NCI-H748 treated with DMSO at 0.1 percent for 48 hours (cell line): ENCODE data around the gene BLCAP.
"Not testable (repeated sequence)": the region's sequence is repeated elsewhere in the genome, so short reads cannot be mapped to it uniquely, and the experiment has no call there.

Experiments used
- DNase-seq: peaks from one replicate; lab custom pipeline; 2025; lab: John Stamatoyannopoulos, UW

Gene BLCAP, protein sequence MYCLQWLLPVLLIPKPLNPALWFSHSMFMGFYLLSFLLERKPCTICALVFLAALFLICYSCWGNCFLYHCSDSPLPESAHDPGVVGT

DNA sequence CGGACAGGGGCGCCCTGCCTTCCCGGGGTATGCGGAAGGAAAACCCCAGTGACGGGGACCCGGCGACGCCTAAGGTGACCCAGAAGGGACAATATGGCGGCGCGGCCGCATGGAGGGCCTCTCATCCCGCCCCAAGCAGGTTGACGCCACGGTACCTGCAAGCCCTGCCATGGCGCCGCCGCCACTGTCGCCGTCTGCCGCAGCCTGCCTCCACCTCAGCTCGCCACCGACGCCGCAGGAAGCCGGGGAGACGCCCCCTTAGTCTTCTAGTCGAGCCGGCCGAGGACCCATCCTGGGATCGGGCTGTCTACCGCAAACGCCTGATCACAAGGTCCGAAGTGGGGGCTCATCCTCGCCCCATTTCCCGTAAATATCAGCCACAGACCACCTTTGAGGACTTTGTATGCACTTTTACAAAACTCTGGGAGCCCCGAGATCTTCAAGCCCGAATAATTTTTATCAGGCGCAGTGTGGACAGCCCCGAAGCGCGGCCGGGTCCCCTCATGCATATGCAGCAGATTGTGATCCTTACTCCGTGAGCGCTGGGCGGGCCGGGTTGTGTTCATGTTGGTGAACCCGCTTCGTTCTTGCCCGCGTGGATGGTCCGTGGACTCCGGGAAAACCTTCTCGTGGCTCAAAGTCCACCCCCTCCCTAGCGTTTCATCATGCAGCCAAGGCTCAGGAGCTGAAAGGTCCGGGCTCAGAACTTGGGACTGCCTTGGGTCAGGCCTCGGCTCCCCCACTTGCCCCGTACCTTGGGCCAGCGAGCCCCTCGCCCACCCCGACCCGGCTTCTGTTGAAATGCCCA, at the start of gene BLCAP:
TSS of gene BLCAP (minus strand) at position 239 of the 808 bp plus-strand sequence. CDS start 8,702 bp downstream, outside the sequence.
- DNase-seq, result peak; percentile 93

DNA sequence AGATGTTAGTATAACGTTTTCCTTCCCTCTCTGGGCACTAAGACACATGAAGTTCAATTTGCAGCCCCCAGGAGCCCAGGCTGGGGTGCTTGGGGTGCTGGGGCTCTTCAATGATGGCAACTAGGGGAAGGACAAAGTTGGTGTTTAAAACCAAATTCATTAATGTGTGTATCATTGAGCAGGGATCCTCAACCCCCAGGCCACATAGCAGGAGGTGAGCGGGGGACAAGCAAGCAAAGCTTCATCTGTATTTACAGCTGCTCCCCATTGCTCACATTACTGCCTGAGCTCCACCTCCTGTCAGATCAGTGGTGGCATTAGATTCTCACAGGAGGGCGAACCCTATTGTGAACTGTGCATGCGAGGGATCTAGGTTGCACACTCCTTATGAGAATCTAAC, 49.8 kb upstream of the BLCAP start:
- DNase-seq, result not testable (repeated sequence)

DNA sequence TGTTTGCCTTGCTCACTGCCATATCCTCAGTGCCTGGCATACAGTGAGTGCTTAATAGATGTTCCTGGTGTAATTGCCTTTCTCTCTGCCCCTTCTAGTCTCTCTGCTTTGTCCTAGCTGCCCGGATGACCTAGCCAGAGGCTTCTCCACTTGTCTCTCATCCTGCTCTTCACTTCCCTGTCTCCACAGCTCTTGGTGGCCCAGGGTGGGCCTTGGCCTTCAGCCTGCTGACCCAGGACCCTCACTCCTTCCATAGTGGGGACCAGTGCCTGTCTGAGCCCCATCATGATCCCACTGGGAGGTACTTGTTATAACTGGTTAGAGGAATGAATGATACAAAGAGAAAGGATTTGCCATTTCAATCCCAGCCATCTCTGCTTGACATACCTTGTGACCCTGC, 49.2 kb upstream of the BLCAP start:
- DNase-seq, result no peak

DNA sequence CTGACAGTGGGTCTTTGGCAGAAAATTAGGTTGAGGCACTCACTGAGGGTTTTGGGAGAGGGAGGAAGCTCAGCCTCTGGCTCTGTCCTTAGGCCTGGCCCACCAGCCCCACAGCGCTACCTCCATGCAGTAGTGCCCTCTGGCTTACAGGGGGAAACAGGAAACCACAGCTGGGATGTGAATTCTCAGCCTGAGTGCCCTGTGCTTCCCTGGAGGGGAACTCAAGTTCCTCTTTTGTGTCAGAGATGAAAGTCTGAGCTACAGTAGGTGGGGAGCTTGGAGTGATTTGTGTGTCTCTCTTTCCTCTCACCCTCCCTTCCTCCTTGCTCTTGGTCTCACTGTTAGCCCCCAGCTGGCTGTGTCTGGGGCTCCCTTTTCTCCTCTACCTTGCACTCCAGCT, 48.2 kb upstream of the BLCAP start:
- DNase-seq, result no peak

DNA sequence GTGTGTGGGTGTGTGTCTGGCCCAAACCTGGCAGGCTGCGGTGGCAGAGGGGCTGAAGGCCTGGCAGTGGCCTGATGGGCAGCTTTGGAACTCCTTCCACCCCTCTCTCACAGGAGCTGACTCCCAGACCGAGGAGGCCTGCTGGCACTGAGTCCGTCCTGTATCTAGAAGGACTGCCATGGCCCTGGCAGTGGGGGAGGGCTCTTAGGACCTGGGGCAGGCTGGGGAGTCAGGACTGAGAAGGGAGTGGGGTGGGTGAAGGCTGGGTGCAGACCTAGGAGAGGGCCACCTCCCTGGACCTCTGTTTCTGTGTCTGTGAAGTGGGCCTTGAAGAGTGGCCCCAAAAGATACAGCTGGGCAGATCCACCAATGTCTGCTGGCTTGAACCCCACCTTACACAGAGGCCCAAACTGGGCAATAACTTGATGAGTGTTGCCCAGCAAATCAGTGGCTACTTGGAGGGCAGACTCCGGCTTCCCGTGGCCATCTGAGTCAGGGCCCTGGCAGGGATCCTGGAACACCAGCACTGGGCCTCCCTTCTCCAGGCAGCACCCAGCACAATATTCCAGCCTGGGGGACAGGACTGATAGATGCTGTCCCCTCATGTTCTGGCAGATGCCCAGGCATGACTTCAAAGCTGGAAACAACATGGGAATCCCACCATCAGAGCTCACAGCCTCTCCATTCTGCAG, 46.7 kb upstream of the BLCAP start:
- DNase-seq, result no peak

DNA sequence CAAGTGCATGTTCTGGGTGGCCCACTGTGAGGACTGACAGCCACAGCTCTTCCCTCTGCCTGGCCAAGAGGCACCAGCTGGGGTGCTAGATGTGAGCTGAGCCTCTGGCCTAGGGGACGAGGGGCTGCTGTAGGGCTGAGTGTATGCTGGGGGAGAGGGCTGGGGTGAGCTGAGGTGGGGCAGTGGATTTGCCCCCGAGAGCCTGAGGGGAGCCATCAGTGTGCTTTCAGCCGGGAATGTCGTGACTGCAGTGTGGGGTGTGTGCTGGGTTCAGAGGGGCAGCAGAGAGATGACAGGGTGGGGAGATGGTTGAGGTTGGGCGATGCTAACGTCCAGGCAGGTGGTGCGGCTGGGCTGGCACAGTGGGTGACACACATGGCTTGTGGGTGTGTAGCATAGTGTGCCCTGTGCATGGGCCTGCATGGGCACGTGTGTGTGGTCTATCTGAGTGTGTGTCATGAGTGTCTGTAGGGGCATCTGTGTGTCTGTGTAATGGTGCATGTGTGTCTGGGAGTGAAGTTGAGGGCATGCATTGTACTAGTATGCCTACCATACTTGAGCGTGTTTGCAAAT, 46.0 kb upstream of the BLCAP start:
- DNase-seq, result no peak

DNA sequence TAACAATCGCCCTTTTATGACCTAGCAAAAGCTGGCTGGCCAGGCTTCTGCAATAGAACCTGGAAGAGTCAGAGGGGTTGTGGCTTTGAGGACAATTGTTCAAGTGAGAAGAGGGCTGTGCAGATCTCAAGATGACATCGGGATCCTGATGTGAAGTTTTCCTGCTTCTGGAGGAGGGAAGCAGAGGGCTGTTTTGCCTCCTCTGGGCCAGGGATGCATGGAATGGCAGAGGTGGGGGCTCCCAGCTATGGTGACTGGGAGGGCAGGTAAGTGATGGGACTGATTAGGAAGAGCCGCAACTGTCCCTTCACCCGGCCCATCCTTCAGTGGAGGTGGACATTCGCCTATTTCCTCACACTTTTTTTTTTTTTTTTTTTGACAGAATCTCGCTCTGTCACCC, 43.4 kb upstream of the BLCAP start:
- DNase-seq, result no peak

DNA sequence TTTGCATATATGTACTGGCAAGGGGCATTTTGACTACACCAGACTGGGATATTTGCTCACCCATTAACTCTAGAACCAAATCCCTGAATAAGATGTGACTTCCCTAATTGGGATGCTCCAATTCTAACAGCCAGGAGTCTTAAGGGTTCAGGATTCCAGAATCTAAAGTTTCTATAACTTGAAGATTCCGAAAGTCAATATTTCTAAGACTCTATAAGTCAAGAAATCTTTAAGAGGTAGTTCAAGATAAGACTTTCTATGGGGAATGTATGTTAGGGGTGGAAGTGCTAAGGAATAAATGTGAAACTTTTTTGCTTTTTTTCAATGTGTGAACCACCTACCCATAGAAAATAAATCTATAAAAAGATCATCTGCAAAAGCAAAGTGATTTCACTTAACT, 42.7 kb upstream of the BLCAP start:
- no peak for DNase-seq

DNA sequence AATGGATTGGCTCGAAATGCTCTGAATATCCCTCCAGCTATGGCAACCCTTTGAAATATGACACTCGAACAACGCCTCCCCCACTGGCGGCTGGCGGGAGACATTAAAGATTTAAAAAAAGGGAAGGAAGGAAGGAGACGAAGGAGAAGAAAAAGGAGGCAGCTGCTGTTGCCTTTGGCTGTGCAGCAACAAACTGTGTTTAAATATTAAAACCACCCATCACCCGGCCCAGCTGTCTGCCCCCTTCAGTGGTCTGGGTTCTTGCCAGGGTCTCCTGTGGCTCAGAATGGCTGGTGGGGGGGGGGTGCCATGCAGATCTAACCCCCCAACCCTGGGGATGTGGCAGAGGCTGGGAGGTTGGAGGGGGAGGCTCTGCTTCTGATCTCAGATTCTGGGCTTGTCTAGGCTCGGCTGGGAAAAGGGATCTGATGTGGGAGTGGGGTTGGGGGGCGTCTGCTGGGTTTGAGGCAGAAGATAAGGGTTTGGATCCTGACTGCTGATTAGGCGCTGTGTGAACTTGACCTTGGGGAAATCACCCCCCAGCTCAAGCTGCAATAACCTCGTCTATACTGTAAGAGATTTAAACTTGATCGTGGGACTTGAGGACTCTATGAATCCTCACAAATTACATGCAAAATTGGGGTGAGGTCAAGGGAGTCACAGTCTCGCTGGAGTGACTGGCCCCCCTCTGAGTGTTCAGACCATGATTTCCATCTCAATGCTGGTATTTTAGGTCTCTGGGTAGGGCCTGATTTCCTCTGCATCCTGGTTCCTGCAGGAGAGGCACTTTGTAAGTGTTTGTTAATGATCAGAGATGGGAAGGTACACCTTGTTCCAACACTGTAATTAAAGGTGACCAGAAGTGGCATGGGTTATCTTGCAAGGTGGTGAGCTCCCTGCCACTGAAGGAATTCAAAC, 40.3 kb upstream of the BLCAP start:
- DNase-seq, result peak; percentile 19

DNA sequence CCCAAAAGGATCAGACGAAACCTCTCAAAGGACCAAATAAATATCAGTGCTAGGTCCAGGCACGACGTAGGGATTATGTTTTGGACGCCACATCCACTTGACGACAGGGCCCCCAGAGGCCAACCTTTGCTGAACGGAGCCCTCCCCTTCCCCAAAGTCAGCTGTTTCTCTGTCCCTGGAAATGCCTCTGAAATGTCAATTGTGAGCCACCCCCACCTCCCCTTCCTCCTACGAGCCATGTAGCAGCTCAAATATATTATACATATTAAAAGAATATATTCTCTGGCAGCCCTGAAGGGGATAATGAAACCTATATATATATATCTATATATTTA, 39.6 kb upstream of the BLCAP start:
- DNase-seq, result no peak

DNA sequence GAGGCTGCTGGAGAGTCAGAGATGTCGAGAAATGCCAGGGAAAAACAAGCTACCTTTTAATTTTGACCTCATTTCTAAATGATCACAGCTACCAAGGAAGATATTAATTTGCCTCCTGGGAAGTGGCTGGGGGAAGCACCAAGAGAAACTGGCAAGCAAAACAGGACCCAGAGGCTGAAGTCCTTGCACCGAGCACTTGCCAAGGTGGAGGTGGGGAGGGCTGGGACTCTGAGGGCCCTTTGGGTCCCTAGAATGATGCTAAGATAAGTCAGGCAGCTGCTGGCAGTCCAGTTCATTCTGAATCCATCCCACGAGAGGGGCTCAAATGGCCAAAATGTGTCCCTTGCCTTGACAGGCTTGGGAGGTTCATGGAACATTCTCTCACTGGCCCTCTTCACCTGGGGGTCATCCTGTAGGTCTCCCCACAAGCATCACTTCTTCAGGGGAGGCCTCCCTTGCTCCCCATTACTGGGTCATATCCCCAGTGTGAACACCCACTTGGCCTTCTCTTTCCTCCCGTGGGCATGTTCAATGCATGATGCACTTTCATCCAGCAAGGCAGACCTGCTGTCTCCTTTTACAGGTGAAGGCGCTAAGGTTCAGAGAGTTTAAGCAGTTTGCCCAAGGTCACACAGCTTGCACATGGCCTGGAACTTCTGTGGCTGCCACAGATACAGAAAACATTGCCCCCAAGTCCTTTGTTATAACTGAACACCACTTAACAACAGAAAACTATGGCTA, 39.1 kb upstream of the BLCAP start:
- DNase-seq, result no peak

DNA sequence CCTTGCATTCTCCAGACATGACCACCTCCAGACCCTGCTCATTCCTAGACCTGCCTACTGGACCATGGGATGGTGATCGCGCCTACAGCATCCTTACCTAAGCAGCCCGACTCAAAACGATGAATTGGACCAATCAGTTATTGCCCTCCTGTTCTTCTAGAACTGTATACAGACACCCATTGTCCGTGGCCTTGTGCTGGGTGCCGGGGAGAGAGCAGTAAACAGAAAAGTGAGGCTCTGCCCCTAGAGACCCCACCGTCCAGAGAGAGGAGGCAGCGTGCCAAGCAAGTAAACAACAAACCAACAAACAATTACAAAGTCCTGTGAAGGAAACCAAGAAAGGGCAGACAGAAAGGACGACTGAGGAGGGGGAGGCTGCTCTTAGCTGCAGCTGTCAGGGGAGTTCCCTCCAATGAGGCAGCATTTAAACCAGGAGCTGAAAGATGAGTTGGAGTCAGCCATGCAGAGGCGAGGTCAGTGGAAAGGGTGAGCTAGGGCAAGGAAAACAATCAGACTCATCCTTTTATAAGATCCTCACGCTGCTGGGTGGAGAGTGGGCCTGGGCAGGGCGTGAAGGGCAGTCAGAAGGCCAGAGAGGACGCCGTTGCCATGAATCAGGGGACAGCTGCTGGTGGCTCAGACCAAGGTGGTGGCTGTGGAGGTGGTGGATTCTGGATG, 37.6 kb upstream of the BLCAP start:
- DNase-seq, result no peak

DNA sequence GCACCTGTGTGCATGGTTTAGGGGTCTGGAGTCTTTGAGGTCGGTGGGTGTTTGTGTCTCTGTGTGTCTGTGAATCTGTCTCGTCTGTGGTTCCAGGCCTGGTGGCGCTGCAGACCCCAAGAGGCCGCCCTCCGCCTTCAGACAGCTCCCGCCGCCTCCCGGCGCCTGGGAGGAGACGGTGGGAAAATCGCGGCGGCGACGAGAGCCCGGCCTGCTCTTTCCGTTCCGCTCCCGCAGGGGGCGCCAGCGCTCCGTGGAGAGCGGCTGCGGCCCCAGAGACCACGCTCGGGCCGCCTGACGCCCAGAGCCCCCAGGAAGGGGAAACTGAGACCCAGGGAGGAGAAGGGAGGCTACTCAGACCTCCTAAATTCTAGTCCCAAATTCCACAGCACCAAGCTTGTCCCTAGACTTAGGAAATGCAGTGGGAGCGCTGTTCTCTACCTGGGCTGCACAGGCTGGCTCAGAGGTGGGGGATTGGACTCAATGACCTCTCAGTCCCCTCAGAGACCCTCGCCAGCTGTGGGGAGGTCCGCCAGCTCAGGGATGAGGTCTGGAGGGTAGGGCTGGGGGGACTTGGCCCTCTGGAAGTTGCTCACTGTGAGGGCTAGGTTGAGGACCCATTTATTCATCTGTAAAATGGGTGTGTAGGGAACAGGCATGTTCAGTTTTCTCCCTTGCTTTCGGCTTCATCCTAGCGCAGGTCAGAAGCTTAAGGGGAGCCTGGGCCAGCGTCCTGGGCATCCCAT, 36.9 kb upstream of the BLCAP start:
- DNase-seq, result peak; percentile 48

DNA sequence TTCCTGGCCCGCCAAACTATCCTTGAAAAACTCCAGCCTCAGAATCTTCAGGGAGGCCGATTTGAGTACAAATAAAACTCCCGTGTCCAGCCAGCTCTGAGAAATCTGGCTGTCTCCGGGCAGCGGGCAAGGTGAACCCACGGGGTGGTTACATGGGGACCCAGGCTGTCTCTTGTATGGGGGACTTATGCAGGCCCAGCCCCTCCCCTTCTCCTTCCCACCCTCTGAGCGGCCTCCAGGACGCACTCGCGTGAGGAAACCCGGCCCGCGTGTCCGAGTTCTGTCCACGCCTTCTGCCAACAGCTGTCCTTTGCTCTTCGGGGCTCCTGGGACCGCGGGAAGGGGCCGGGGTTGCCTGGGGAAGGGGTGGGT, 36.3 kb upstream of the BLCAP start:
- no peak for DNase-seq

DNA sequence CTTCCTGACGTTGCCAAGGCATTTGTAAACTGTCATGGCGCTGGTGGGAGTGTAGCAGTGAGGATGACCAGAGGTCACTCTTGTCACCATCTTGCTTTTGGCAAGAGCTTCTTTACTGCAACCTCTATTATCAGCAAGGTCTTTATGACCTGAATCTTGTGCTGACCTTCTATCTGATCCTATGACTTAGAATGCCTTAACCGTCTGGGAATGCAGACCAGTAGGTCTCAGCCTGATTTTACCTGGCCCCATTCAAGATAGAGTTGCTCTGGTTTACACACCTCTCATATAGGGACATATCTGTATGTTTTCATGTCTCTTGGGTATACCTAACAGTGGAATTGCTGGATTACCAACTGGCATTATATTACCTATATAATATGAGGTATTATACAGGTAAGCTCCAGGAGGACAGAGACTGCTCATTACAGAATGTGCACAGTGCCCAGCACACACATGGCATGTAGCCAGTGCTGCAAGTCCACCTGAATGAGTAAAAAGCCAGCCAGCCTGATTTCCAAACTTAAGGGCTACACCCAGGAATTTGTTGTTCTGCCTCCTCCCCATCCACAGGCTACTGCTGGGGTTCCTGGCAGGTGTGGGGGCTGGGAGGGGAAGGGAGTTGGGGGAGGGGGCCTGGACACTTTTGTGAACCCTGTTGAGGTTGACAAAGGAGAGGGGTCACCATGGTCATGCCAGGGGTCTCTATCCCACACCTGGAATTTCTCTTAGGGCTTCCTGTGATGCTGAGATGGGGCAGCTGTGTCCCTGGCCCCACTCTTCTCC, 35.2 kb upstream of the BLCAP start:
- no peak for DNase-seq

DNA sequence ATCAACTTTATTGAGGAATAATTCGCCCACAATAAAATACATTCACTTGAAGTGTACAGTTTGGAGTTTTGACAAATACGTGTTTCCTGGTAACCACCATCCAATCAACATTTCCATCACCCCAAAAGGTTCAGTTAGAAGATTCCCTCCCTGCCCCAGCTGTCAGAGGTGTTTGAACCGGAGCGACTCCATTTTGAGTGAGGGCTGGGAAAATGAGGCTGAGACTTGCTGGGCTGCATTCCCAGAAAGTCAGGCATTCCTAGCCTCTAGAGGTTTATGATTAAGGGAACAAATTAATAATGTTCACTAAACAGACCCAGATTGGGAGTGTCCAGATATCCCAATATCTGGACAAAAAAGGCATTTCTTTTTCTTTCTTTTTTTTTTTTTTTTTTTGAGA, 33.0 kb upstream of the BLCAP start:
- no peak for DNase-seq

DNA sequence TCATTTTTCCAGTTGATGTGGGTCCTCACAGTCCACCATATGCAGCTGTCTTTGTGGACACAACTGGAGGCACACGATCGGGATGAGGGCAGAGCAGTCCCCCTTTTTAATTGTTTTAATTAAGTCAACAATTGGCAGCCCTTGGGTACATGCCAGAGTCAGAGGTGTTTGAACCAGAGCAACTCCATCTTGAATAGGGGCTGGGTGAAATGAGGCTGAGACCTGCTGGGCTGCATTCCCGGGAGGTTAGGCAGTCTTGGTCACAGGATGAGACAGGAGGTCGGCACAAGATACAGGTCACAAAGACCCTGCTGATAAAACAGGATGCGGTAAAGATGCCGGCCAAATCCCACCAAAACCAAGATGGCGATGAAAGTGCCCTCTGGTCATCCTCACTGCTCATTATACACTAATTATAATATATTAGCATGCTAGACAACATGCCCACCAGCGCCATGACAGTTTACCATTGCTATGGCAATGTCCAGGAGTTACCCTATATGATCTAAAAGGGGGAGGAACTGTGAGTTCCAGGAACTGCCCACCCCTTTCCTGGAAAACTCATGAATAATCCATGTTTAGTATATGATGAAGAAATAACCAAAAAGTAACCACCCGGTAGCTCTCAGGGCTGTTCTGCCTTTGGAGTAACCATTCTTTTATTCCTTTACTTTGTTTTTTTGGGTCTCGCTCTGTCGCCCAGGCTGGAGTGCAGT, 31.8 kb upstream of the BLCAP start:
- DNase-seq, result no peak

DNA sequence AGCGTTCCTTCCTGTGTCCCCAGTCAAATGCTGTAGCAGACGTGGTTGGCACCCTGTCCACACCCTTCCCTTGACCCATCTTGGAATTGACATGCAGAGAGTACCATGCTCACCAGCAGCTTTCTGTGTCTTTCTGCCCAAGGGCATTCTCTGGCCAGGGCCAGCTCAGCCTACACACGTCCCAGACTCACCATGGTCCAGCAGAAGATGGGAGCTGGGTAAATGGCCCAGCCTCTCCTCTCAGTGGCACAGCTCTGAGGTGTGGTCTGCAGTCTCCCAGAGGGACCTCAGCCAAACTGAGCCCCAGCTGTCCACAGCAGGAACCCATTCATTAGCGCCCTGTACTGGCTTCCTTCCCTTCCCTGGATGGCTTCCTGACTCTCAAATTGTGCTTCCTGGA, 31.1 kb upstream of the BLCAP start:
- no peak for DNase-seq

DNA sequence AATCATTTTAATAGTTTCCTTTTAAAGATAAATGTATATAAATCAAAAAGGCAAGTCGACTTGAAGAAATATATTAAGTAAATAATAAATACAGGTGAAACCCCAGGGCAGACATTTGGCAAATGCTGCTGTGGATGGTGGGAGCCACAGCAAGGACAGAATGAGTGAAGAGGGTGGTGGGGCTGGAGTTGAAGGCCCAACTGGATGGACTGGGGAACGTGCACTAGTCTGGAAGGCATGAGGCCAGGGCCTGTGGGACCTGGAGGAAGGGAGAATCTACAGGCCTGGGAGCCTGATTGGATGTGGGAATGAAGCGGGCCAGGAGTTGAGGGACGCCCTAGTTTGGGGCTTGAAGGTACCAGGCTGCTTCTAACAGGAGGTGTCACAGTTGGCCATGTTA, 30.6 kb upstream of the BLCAP start:
- DNase-seq, result no peak
